ENCODE data around the gene DNAJC18.

GRCh38 chr5:139410121-139410992 lies 29.0 kb downstream of the DNAJC18 start:
- TF ChIP-seq PATZ1 (CRISPR knock-in tag; IDR thresholded peaks at IDR 0.05; ENCODE audit: borderline replicate concordance) (no peak), ARNTL (CRISPR knock-in tag; IDR thresholded peaks at IDR 0.05; ENCODE audit: borderline replicate concordance, low read depth) (no peak), RARB (CRISPR knock-in tag; IDR thresholded peaks at IDR 0.05) (no peak), ESRRG (CRISPR knock-in tag; IDR thresholded peaks at IDR 0.05) (no peak), PPARA (CRISPR knock-in tag; IDR thresholded peaks at IDR 0.05; ENCODE audit: borderline replicate concordance) (no peak), CREB5 (CRISPR knock-in tag; IDR thresholded peaks at IDR 0.05; ENCODE audit: low read depth) (no peak), BACH2 (CRISPR knock-in tag; IDR thresholded peaks at IDR 0.05; ENCODE audit: borderline replicate concordance) (no peak), ZFP30 (CRISPR knock-in tag; IDR thresholded peaks at IDR 0.05) (no peak), TSHZ2 (CRISPR knock-in tag; IDR thresholded peaks at IDR 0.05) (no peak)
